ENCODE measurements around the gene FNTB. TPM values are rescaled to one million over a fixed set of nuclear protein-coding genes. Genes with fewer than 3 reads are reported as not detected.

The FNTB gene
- total RNA-seq, 1 donor from 2014 or later, result 28.6 TPM

GRCh38 chr14:65052832-65053231, 66.1 kb downstream of the FNTB start:
- Mint-ChIP-seq H3K4me3 (no peak overlapping the region), H3K36me3 (ENCODE audit: low read depth) (peaks cover 5% of the 10 kb centered on the region), H3K27me3 (ENCODE audit: low read depth) (no peaks in the 10 kb centered on the region), H3K27ac (ENCODE audit: unreplicated experiment) (no peak overlapping the region), H3K9me3 (no peaks in the 10 kb centered on the region), H3K4me1 (no peaks in the 10 kb centered on the region)
- TF ChIP-seq CTCF (conservative IDR thresholded peaks at IDR 0.05), result no peak
- no peak for DNase-seq (ENCODE audit: low read depth, low spot score)

GRCh38 chr14:65053466-65053865, 66.8 kb downstream of the FNTB start:
- Mint-ChIP-seq H3K27me3 (ENCODE audit: low read depth) (no peaks in the 10 kb centered on the region), H3K4me3 (no peak overlapping the region), H3K9me3 (no peaks in the 10 kb centered on the region), H3K27ac (ENCODE audit: unreplicated experiment) (no peak overlapping the region), H3K36me3 (ENCODE audit: low read depth) (peaks cover 5% of the 10 kb centered on the region), H3K4me1 (no peaks in the 10 kb centered on the region)
- no peak for DNase-seq (ENCODE audit: low read depth, low spot score)
- no peak for TF ChIP-seq CTCF (conservative IDR thresholded peaks at IDR 0.05)

- no peak for TF ChIP-seq CTCF (conservative IDR thresholded peaks at IDR 0.05)
- peak overlapping the region; percentile 59 for H3K27ac Mint-ChIP-seq (ENCODE audit: unreplicated experiment)
Measured at GRCh38 chr14:65054471-65055085, 67.9 kb downstream of the FNTB start.

DNA sequence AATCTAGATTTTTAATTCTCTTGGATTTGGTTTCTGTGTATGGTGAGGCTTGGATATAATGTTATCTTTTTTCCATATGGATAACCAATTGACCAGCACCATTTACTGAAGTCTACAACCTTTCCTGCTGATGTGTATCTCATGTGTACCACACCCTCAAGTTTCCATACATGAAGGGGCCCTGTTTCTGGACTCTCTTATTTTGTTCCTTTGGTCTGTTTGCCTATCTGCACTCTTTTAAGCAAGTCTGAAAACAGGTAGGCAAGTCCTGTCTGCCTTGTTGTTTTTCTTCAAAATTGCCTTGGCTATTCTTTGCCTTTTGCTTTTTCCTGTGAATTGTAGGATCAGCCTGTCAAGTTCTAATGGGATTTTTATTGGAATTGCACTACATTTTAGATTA, 71.0 kb downstream of the FNTB start:
- no peak for DNase-seq (ENCODE audit: low read depth, low spot score)
- H3K9me3 Mint-ChIP-seq, result no peaks in the 10 kb centered on the region
- no peak overlapping the region for H3K27ac Mint-ChIP-seq (ENCODE audit: unreplicated experiment)
- H3K4me1 Mint-ChIP-seq, result no peaks in the 10 kb centered on the region
- no peaks in the 10 kb centered on the region for H3K27me3 Mint-ChIP-seq (ENCODE audit: low read depth)
- no peak for TF ChIP-seq CTCF (conservative IDR thresholded peaks at IDR 0.05)
- H3K4me3 Mint-ChIP-seq, result no peak overlapping the region
- H3K36me3 Mint-ChIP-seq (ENCODE audit: low read depth), result peaks cover 7% of the 10 kb centered on the region

More at GRCh38 chr14:65054471-65055085, 67.9 kb downstream of the FNTB start:
- Mint-ChIP-seq H3K27me3 (ENCODE audit: low read depth) (no peaks in the 10 kb centered on the region), H3K4me3 (no peak overlapping the region), H3K36me3 (ENCODE audit: low read depth) (peaks cover 5% of the 10 kb centered on the region), H3K9me3 (no peaks in the 10 kb centered on the region), H3K4me1 (no peaks in the 10 kb centered on the region)
- no peak for DNase-seq (ENCODE audit: low read depth, low spot score)

GRCh38 chr14:65062096-65063075, 75.7 kb downstream of the FNTB start:
- Mint-ChIP-seq H3K9me3 (no peaks in the 10 kb centered on the region), H3K27me3 (ENCODE audit: low read depth) (no peaks in the 10 kb centered on the region), H3K4me3 (no peak overlapping the region), H3K27ac (ENCODE audit: unreplicated experiment) (no peak overlapping the region), H3K36me3 (ENCODE audit: low read depth) (peaks cover 22% of the 10 kb centered on the region), H3K4me1 (no peaks in the 10 kb centered on the region)
- no peak for TF ChIP-seq CTCF (conservative IDR thresholded peaks at IDR 0.05)
- no peak for DNase-seq (ENCODE audit: low read depth, low spot score)

Measured in neural crest cell (in vitro differentiated cells).